ENCODE results near the gene PRKCE.

The PRKCE gene

GRCh38 chr2:46082531-46083485 is 431.3 kb downstream of the PRKCE start:
- no peak for TF ChIP-seq CTCF (IDR thresholded peaks at IDR 0.05; ENCODE audit: borderline replicate concordance, insufficient read depth, low read depth, low read length)
- H3K4me3 ChIP-seq (ENCODE audit: low read depth, low read length), result no peak overlapping the region

- no peak for TF ChIP-seq CTCF (IDR thresholded peaks at IDR 0.05; ENCODE audit: borderline replicate concordance, insufficient read depth, low read depth, low read length)
These were observed 435.1 kb downstream of the PRKCE start for GRCh38 chr2:46086578-46087070.

GRCh38 chr2:46087492-46087891 is 436.0 kb downstream of the PRKCE start:
- no peak for TF ChIP-seq CTCF (IDR thresholded peaks at IDR 0.05; ENCODE audit: borderline replicate concordance, insufficient read depth, low read depth, low read length)
- no peak overlapping the region for H3K4me3 ChIP-seq (ENCODE audit: low read depth, low read length)

More at GRCh38 chr2:46086578-46087070, 435.1 kb downstream of the PRKCE start:
- no peak overlapping the region for H3K4me3 ChIP-seq (ENCODE audit: low read depth, low read length)

GRCh38 chr2:46091004-46091403 is 439.5 kb downstream of the PRKCE start:
- no peak overlapping the region for H3K4me3 ChIP-seq (ENCODE audit: low read depth, low read length)

GRCh38 chr2:46091961-46092667 is 440.6 kb downstream of the PRKCE start:
- H3K4me3 ChIP-seq (ENCODE audit: low read depth, low read length), result no peak overlapping the region
- TF ChIP-seq CTCF (IDR thresholded peaks at IDR 0.05; ENCODE audit: borderline replicate concordance, insufficient read depth, low read depth, low read length), result no peak

More at GRCh38 chr2:46091004-46091403, 439.5 kb downstream of the PRKCE start:
- TF ChIP-seq CTCF (IDR thresholded peaks at IDR 0.05; ENCODE audit: borderline replicate concordance, insufficient read depth, low read depth, low read length), result no peak

- no peak for TF ChIP-seq CTCF (IDR thresholded peaks at IDR 0.05; ENCODE audit: borderline replicate concordance, insufficient read depth, low read depth, low read length)
- H3K4me3 ChIP-seq (ENCODE audit: low read depth, low read length), result no peak overlapping the region
These were observed 443.2 kb downstream of the PRKCE start for GRCh38 chr2:46094689-46095088.
